H1 (cell line): Measurements from ENCODE around the gene EIF4E1B. TPM values are rescaled to one million over a fixed set of nuclear protein-coding genes. Genes with fewer than 3 reads are reported as not detected.
A peak's percentile ranks its signal among the peaks of the same experiment; 100 is the strongest.

Experiments used
- ATF2 ChIP-seq: IDR thresholded peaks from 2 replicates; pipeline ENCODE4 v1.6.1; 2012; ENCODE audit warnings: low read length, inconsistent platforms
- ATF3 ChIP-seq: IDR thresholded peaks from 2 replicates; pipeline ENCODE4 v1.6.1; 2011; ENCODE audit warnings: low read depth, mild to moderate bottlenecking, low read length; ENCODE audit not compliant: insufficient read depth
- BRCA1 ChIP-seq: IDR thresholded peaks from 2 replicates; pipeline ENCODE4 v1.6.1; 2012; ENCODE audit warnings: low read depth, low read length, improper control_type of control experiment
- CBX8 ChIP-seq: fragments of 300-800, 300-1000 bp; sonication (generic); IDR thresholded peaks from 2 replicates; pipeline ENCODE4 v1.7.1; 2016; ENCODE audit warnings: low read depth, low read length, borderline replicate concordance
- CTBP2 ChIP-seq: IDR thresholded peaks from 2 replicates; pipeline ENCODE4 v1.7.0; 2011; ENCODE audit warnings: borderline replicate concordance, mild to moderate bottlenecking, moderate library complexity, mixed read lengths, low read length; ENCODE audit not compliant: insufficient read depth, insufficient read length
- GTF2F1 ChIP-seq: IDR thresholded peaks from 2 replicates; pipeline ENCODE4 v1.6.1; 2012; ENCODE audit warnings: low read depth, low read length, improper control_type of control experiment, borderline replicate concordance
- MAX ChIP-seq: IDR thresholded peaks from 2 replicates; pipeline ENCODE4 v1.6.1; 2012; ENCODE audit warnings: inconsistent platforms
- SP4 ChIP-seq: IDR thresholded peaks from 2 replicates; pipeline ENCODE4 v1.6.1; 2012; ENCODE audit warnings: low read length, inconsistent platforms
- SUZ12 ChIP-seq: fragments of 200-600 bp; sonication (generic); IDR thresholded peaks from 2 replicates; pipeline ENCODE4 v1.6.1; 2012; ENCODE audit warnings: mild to moderate bottlenecking, inconsistent platforms, low read length, moderate library complexity, mixed read lengths
- TEAD4 ChIP-seq: IDR thresholded peaks from 2 replicates; pipeline ENCODE4 v1.6.1; 2012; ENCODE audit warnings: low read depth, low read length, inconsistent platforms, mixed read lengths
- polyA plus RNA-seq, 7 experiments: library from polyadenylated mRNA; depleted of rRNA in 3 of 7; stranded (reverse) in 5 of 7; unstranded in 2 of 7; fragments of >200 nt in 5 of 7; fragments of 200-250 nt in 2 of 7; gene quantifications; 1 replicate in 5 of 7; 2 replicates in 1 of 7; 4 replicates in 1 of 7; pipeline versions ENCODE4 v1.2.1 to v1.2.3, GENCODE V29; 2011 to 2013; ENCODE audit warnings: missing spikeins in 2 of 7, mixed read lengths in 2 of 7
- total RNA-seq: library from RNA; stranded (reverse); fragmentation: NEBNext Ultra II Directional; extraction: Animal tissue kit (Norgen Biotek cat#: 25700); gene quantifications from 2 replicates; pipeline ENCODE4 v1.2.1, GENCODE V29; 2021

The EIF4E1B gene
- total and polyA plus RNA-seq, 2 of the 8 experiments (the other 6 are each of a cell fraction or from before 2014, with no cell fraction given) = 0.97 to 1.3 TPM

GRCh38 chr5:176660860-176661641 lies 30.6 kb downstream of the EIF4E1B start (continued):
- TF ChIP-seq ATF2 = no peak
- TF ChIP-seq GTF2F1 = no peak
- TF ChIP-seq TEAD4 = no peak
- peak; percentile 54 for TF ChIP-seq ATF3
- TF ChIP-seq SUZ12 = no peak
- TF ChIP-seq BRCA1 = no peak
- no peak for TF ChIP-seq CBX8
- no peak for TF ChIP-seq CTBP2
- TF ChIP-seq SP4 = no peak
- TF ChIP-seq MAX = no peak
